Islet of Langerhans (tissue), 1 donor: ENCODE data around the gene MAP1LC3A.

ENCODE experiments used
- FAIRE-seq: peaks from one replicate; lab custom pipeline; 2011; peaks lifted over from hg19 to GRCh38; lab: Jason Lieb, UNC

The MAP1LC3A gene

GRCh38 chr20:34578025-34578424, 19.5 kb downstream of the MAP1LC3A start:
- no peak for FAIRE-seq

GRCh38 chr20:34578521-34578920, 20.0 kb downstream of the MAP1LC3A start:
- no peak for FAIRE-seq

DNA sequence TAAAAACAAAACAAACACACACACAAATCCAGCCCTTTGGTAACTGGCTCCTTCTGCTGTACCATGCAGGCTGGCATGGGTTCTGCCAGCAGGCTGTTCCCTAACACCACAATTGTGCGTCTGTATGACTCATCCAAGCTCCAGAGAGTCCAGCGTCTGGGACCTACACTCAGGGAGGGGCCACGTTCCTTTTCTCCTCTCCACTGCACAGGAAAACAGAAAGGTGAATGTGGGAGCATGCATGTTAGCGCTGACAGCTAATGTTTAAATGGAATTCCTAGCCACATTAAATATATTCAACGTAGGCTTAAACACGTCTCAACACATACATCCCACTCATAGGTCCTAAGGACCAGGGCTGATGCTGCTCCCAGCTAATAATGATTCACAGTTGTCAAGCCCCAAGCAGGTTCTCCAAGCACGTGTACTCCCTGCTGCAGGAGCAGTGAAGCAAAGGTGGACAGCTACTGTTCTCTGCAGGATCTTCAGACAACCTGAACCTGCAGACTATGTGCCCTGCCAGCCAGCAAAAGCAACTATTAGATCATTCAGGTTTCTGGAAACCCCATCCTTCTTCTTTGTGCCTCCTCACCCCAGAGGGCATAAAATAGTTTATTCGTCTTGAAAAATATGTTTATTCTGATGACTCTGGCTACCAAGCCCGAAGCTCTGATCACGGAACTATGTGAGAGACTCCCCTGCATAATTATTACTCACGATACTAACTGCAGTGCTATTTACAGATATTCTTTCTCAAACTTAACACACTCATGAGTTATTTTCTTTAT, 20.9 kb downstream of the MAP1LC3A start:
- FAIRE-seq = peak; percentile 27

DNA sequence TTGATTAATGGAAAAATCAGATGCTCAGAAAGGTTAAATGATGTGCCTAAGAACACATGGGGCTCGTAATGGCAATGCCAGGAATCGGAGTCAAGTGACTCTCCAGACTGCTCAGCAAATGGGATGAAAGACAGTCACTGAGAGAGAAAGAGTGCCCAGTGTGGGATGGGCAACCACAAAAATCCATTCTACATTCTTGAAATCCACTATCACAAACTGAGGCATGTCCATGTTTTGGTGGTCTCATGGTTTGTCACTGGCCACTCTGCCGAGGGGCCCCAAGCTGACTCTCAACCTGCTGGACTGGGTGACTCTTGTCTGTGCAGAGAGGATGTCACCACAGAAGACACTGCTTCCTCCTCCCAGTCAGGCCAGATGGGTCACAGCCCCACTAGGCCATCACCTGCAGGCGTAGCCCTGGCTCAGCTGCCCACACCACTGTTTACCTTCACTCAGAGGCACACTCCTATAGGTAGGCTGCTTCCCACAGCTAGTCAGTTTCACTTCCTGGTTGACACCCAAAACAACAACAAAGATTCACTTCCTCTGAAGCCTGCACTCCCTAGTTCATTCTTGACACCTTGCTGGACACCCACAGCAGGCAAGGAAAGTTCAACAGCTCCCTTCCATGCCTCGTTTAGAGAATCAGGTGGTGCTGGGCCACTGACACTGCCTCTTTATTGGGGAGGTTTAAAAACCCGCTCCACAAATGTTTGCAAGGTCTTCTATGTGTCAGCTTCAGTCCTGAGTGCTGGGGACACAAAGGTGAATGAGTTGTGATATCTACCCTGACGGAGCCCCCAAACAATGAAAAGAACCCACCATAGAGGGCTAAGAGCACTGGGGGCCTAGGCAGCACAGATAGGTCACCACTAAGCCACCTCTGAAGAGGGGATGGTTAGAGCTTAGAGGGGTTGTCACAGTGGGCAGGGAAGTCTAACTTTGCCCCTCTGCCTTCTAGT, 21.7 kb downstream of the MAP1LC3A start:
- FAIRE-seq = no peak

GRCh38 chr20:34581341-34582184, 23.0 kb downstream of the MAP1LC3A start:
- no peak for FAIRE-seq

DNA sequence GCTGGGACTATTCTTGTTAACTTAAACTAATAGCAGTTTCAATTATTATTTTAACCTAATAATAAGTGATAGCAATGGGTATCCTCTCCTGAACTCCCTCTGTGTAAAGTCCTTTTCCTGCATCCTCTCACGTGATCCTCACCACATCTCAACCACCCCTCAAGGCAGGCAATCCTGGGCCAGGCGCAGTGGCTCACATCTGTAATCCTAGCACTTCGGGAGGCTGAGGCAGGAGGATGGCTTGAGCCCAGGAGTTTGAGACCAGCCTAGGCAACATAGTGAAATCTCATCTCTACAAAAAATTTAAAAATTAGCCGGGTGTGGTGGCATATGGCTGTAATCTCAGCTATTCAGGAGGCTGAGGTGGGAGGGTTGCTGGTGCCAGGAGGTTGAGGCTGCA, 23.7 kb downstream of the MAP1LC3A start:
- no peak for FAIRE-seq

DNA sequence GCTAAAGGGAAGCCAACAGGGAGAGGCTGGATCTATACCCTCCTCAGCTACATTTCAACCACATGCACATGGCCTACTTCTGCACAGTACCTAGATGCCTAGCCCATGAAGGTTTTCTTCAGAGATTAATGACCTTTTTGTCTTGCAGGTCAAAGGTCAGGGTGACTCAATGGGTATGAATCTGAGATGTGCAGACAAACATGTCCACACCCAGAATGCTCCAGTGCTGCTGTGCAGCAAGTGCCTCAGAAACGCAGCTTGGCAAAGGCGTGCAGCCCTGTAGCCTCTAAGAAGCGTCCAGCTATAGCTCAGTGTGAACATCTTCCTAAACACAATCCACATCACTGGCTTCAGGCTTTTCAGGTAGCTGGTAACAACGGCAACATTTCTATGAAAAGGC, 24.4 kb downstream of the MAP1LC3A start:
- FAIRE-seq = no peak

GRCh38 chr20:34583544-34583943, 25.0 kb downstream of the MAP1LC3A start:
- no peak for FAIRE-seq

DNA sequence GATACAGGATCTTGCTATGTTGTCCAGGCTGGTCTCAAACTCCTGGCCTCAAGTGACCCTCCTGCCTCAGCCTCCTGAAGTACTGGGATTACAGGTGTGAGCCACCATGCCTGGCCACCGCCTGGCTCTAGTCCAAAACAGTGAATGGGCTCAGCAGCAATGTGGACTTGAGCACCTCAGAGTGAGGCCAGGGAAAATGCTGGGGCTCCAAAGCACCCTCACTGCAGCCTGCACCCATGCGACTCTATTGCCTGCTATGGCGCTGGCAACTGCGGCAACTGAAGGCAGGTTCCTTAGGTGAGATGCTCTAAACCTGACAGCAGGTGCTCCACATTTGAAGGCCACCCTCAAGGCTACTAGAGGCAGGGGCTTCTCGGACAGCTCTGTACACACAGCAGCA, 26.5 kb downstream of the MAP1LC3A start:
- no peak for FAIRE-seq

GRCh38 chr20:34586488-34587163, 28.1 kb downstream of the MAP1LC3A start:
- no peak for FAIRE-seq

DNA sequence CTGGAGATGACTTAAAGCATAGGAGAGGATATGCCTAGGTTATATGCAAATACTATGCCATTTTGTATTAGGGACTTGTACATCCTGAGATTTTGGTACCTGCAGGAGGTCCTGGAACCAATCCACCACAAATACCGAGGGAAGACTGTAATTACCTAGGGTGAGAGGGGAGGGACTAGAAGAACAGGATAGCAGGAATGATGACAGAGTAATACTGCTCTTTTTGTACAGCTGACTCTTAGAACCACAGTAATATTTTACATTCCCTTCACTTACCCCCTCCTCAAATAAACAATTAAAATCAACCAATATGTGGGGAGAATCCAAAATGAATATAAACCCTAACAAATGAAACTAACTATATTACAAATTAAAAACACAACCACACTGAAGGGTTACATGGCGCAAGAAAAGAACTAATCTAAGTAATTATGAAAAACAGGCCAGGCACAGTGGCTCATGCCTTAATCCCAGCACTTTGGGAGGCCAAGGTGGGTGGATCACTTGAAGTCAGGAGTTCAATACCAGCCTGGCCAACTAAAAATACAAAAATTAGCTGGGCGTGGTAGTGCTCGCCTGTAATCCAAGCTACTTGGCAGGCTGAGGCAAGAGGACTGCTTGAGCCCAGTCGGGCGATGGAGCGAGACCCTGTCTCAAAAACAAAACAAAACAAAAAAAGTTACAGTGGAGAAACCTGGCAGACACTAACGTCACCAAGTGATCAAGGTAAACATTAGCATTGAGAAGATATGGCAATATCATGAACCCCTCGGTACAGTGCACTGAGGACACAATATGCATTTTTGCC, 37.1 kb downstream of the MAP1LC3A start:
- no peak for FAIRE-seq

DNA sequence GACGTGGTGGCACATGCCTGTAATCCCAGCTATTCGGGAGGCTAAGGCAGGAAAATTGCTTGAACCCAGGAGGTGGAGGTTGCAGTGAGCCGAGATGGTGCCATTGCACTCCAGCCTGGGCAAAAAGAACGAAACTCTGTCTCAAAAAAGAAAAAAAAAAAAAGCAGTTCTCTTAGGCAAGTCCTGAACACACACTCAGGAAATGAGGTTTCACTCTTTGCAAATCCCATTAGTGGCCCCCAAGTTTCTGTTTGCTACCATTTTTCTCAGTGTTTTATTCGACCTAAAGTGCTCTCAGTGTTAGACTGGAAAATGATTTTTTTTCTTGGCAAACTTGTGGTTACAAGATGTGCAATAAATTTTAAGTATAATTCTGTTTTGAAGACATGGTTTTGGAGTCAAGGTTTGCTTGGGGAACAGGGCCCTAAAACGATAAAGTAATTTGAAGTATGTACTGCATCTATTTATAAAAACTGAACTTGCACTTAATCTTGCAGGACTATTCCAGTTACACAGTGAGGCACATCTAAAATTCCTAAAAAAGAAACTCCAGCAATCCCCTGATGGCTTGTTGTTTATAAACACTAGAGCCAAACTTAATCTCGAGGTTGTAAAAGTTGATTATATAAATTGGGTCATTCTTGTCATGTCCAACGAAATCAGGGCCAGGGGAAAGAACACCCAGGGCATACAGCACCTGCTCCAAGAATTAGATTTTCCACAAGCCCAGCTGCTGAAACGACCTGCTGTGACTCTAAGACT, 42.6 kb downstream of the MAP1LC3A start:
- no peak for FAIRE-seq

- FAIRE-seq = no peak
Observed at GRCh38 chr20:34604980-34605788, 46.7 kb downstream of the MAP1LC3A start.

GRCh38 chr20:34607066-34607465, 48.5 kb downstream of the MAP1LC3A start:
- no peak for FAIRE-seq
